RWPE1 (cell line): ENCODE results near the gene IFNG.

Experiments used
- CTCF ChIA-PET: fragments of 350-600 bp; sonication (Branson Sonifier 250); formaldehyde crosslinking; extraction: SDS; loops from one replicate; lab custom pipeline; 2021; lab: Yijun Ruan, JAX
- POLR2A ChIA-PET: fragments of 400-600 bp; formaldehyde crosslinking; extraction: SDS; loops from one replicate; lab custom pipeline; 2020; ENCODE audit warnings: antibody characterized with exemption; ENCODE audit not compliant: low non-redundant PET; lab: Yijun Ruan, JAX
- DNase-seq: peaks from one replicate; pipeline ENCODE4 v3.0.0; 2012; ENCODE audit warnings: low spot score
- H3K27ac ChIP-seq: fragments of 450-650 bp; 2 replicates; pipeline ENCODE4 v1.5.1; 2017
- TF ChIP-seq, protein P1 (sequence below): fragments of 450-650 bp; conservative IDR thresholded peaks from 2 replicates; pipeline ENCODE4 v1.5.1; 2017; ENCODE audit warnings: low read depth, mild to moderate bottlenecking

Gene IFNG

DNA sequence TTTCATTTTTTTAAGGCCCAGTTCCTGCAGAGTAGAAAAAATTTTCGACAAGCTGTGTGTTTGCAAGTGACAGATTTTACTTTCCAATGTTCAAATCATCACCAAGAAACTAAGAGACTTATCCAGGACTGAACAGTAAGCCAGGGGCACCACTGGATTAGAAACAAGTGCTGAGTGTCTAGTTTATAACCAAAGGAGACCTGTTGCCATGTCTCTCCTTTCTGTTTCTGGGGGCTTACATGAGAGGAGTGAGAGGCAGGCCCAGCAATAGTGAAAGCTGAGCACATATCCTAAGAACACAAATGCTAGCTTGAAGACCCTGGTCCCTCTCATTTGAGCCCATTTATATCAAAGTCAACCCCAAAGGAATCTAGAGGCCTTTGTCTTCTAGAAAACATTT is 2.9 kb downstream of the IFNG start:
- no peak overlapping the region for H3K27ac ChIP-seq
- DNase-seq = no peak
- CTCF ChIA-PET = interaction anchor here (0.6 to 1.7 kb wide), 4 partner anchors 15 to 397 kb away, joined by 3 to 5 read pairs (median 4); no protein-coding TSS in a partner anchor
- TF ChIP-seq, protein P1, sequence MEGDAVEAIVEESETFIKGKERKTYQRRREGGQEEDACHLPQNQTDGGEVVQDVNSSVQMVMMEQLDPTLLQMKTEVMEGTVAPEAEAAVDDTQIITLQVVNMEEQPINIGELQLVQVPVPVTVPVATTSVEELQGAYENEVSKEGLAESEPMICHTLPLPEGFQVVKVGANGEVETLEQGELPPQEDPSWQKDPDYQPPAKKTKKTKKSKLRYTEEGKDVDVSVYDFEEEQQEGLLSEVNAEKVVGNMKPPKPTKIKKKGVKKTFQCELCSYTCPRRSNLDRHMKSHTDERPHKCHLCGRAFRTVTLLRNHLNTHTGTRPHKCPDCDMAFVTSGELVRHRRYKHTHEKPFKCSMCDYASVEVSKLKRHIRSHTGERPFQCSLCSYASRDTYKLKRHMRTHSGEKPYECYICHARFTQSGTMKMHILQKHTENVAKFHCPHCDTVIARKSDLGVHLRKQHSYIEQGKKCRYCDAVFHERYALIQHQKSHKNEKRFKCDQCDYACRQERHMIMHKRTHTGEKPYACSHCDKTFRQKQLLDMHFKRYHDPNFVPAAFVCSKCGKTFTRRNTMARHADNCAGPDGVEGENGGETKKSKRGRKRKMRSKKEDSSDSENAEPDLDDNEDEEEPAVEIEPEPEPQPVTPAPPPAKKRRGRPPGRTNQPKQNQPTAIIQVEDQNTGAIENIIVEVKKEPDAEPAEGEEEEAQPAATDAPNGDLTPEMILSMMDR = no peak
- POLR2A ChIA-PET = no interaction called here

DNA sequence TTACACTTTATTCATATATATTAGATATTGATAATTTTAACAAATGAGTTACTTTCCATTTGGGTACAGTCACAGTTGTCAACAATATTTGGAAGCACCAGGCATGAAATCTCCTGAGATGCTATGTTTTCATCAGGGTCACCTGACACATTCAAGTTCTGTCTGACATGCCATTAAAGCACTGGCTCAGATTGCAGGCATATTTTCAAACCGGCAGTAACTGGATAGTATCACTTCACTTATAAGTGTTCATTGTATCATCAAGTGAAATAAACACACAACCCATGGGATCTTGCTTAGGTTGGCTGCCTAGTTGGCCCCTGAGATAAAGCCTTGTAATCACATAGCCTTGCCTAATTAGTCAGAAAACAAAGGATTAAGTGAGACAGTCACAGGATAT is 4.8 kb downstream of the IFNG start:
- TF ChIP-seq, protein P1 = no peak
- no peak for DNase-seq
- ChIA-PET POLR2A (no interaction called here), CTCF (interaction anchor here (0.6 kb wide), 1 partner anchor 1736 kb away, joined by 3 read pairs; no protein-coding TSS in a partner anchor)
- no peak overlapping the region for H3K27ac ChIP-seq

DNA sequence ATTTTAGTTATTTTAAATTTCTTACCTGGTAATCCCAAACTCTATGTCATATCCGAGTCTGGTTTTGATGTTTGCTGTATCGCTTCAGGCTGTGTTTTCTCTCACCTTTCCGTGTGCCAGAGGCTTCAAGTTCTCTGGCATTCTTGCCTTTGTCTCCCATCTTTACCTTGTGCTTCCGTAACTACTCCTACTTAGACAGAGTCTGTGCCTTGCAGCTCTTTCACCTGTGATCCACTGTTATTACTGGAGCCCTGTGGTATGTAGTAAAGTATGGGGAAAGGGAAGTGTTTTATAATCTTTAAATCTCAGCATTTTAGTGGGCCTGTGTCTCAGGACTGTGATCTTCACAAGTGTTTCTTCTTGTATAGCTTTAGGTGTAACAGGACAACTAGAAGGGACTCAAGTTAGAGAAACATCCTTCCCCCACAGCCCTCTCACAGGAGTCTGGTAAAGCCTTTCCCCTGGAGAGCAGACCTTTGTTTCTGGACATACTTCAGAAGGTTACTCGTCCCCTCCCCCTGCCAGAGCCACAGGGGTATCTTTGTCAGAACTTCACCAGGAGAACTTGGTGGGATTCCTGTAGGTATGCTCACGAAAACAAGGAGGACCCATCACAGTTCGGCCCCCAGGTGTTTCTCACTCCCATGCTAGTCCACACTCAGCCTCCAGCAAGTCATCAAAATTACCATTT is 11.1 kb downstream of the IFNG start:
- TF ChIP-seq, protein P1 = no peak
- POLR2A ChIA-PET = no interaction called here
- H3K27ac ChIP-seq = no peak overlapping the region
- no peak for DNase-seq
- CTCF ChIA-PET = interaction anchor here (0.6 kb wide), 1 partner anchor 737 kb away, joined by 3 read pairs; no protein-coding TSS in a partner anchor

DNA sequence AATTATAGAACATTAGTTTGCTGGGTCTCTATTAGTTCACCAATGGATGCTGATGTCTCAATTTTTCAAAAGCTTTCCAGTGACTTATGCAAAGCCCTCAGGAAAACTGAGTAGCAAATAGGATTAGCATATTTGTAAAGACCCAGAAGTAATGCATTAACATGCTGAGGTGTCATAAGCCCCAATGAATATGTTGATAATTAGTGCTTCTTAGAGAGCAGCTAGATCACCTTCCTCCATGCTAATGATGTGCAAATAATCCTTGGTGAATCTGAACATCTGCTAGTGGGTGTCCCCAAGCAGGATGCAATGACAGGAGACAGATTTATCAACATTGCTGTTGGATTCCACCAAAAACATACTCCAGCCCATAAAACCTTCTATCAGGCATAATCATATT is 19.0 kb downstream of the IFNG start:
- TF ChIP-seq, protein P1 = no peak
- no peak for DNase-seq
- CTCF ChIA-PET = no interaction called here
- POLR2A ChIA-PET = no interaction called here
- no peak overlapping the region for H3K27ac ChIP-seq

DNA sequence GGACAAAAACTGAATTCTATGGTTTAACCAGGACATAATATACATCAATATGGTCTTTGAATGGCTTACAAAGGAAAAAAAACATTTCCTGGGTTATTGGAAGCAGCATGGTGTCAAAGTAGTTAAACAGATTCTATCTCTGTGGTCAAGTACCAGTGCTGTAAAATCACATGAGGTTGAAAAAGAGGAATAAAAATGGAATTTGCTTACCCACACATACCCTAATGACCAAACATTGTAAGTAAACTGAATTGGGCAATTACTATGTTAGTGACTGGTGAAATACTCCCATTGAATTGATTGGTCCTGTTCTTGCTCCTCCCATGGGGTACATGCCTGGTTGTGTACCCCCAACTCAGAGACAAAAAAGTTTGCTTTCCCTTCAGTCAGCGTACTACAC is 19.6 kb downstream of the IFNG start:
- no peak for DNase-seq
- POLR2A ChIA-PET = no interaction called here
- TF ChIP-seq, protein P1 = no peak
- CTCF ChIA-PET = no interaction called here
- no peak overlapping the region for H3K27ac ChIP-seq

DNA sequence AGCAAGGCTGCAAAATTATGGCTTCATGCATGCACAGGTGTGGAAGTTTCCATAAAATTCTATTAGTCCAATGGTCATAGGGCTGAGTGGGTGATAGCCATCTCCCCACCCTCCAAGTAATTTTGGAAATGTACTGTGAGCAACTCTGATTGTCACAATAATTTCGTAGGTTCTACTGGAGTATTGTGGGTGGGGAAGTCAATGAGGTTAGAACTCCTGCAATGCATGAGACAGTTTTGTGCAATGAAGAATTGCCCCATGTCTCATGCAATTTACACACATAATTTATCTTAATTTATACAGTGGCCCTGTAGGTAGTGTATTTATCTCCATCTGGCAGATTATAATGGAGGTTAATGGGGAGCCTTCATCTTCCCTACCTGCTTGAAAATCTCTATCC is 20.5 kb downstream of the IFNG start:
- TF ChIP-seq, protein P1 = no peak
- no peak overlapping the region for H3K27ac ChIP-seq
- ChIA-PET POLR2A (no interaction called here), CTCF (interaction anchor here (0.6 kb wide), 1 partner anchor 273 kb away, joined by 3 read pairs; no protein-coding TSS in a partner anchor)
- no peak for DNase-seq
